NCI-H2227 treated with DMSO at 0.1 percent for 48 hours (cell line): Measurements from ENCODE around the gene RALGAPA2.

Experiments
- DNase-seq: peaks from one replicate; lab custom pipeline; 2025; lab: John Stamatoyannopoulos, UW

RALGAPA2 gene

GRCh38 chr20:20720158-20720557 lies 7.7 kb upstream of the RALGAPA2 start:
- no peak for DNase-seq

GRCh38 chr20:20719411-20719810 lies 7.0 kb upstream of the RALGAPA2 start:
- no peak for DNase-seq

GRCh38 chr20:20713244-20713765 lies 861 bp upstream of the RALGAPA2 start:
- no peak for DNase-seq

- no peak for DNase-seq
Measured at GRCh38 chr20:20712004-20712473, 405 bp downstream of the RALGAPA2 start.

- DNase-seq = no peak
Measured at GRCh38 chr20:20711413-20711812, 1.0 kb downstream of the RALGAPA2 start.

- DNase-seq = no peak
Measured at GRCh38 chr20:20710443-20711315, 1.8 kb downstream of the RALGAPA2 start.

- DNase-seq = no peak
Measured at GRCh38 chr20:20709887-20710286, 2.6 kb downstream of the RALGAPA2 start.

- no peak for DNase-seq
Measured at GRCh38 chr20:20706285-20706684, 6.2 kb downstream of the RALGAPA2 start.

- no peak for DNase-seq
Measured at GRCh38 chr20:20702330-20703245, 9.9 kb downstream of the RALGAPA2 start.

- no peak for DNase-seq
Measured at GRCh38 chr20:20699917-20700316, 12.5 kb downstream of the RALGAPA2 start.

- DNase-seq = no peak
Measured at GRCh38 chr20:20699144-20699543, 13.3 kb downstream of the RALGAPA2 start.

- DNase-seq = no peak
Measured at GRCh38 chr20:20697325-20697845, 15.1 kb downstream of the RALGAPA2 start.

GRCh38 chr20:20695250-20695816 lies 17.1 kb downstream of the RALGAPA2 start:
- DNase-seq = no peak

- no peak for DNase-seq
Measured at GRCh38 chr20:20694591-20694990, 17.9 kb downstream of the RALGAPA2 start.

GRCh38 chr20:20692587-20692986 lies 19.9 kb downstream of the RALGAPA2 start:
- DNase-seq = no peak

- no peak for DNase-seq
Measured at GRCh38 chr20:20691477-20692235, 20.8 kb downstream of the RALGAPA2 start.

- no peak for DNase-seq
Measured at GRCh38 chr20:20690676-20691476, 21.6 kb downstream of the RALGAPA2 start.

GRCh38 chr20:20687319-20687718 lies 25.1 kb downstream of the RALGAPA2 start:
- no peak for DNase-seq

GRCh38 chr20:20685635-20686034 lies 26.8 kb downstream of the RALGAPA2 start:
- no peak for DNase-seq
